Tracheal epithelial cell (primary cell): Measurements from ENCODE around the gene IL11. TPM values are rescaled to one million over a fixed set of nuclear protein-coding genes. Genes with fewer than 3 reads are reported as not detected.

Experiments
- total RNA-seq: library from RNA; depleted of rRNA; stranded (reverse); fragments of >200 nt; gene quantifications from 2 replicates; pipeline ENCODE4 v1.2.1, GENCODE V29; 2014

The IL11 gene
- total RNA-seq: 1.7 and 15.9 TPM in 2 replicates

GRCh38 chr19:55370305-55370988 lies at the start of gene IL11:
Gene IL11, minus strand, starts transcription at chr19:55370463. Its CDS starts 153 bp downstream, at chr19:55370310.

GRCh38 chr19:55407550-55407799 lies 37.2 kb upstream of the IL11 start, which contains the start of gene UBE2S:
Gene UBE2S, minus strand, starts transcription at chr19:55407788. Its CDS starts 199 bp downstream, at chr19:55407589.

GRCh38 chr19:55385724-55386492 lies 15.6 kb upstream of the IL11 start, which contains the start of gene RPL28:
Gene RPL28, plus strand, starts transcription at chr19:55385932. Its CDS starts 426 bp downstream, at chr19:55386358.

GRCh38 chr19:55384131-55384919 lies 14.1 kb upstream of the IL11 start, which contains the start of gene TMEM238:
Gene TMEM238, minus strand, starts transcription at chr19:55384292. Its CDS starts 33 bp downstream, at chr19:55384259.

GRCh38 chr19:55376241-55376933 lies 6.1 kb upstream of the IL11 start, which contains the start of gene TMEM190:
Gene TMEM190, plus strand, starts transcription at chr19:55376826. Its CDS starts 28 bp downstream, at chr19:55376854.

GRCh38 chr19:55362990-55363716 lies 7.1 kb downstream of the IL11 start, which contains the start of gene GARIN5B:
Gene GARIN5B, minus strand, starts transcription at chr19:55363260. Its CDS starts 194 bp downstream, at chr19:55363066.

GRCh38 chr19:55354698-55355212 lies 15.5 kb downstream of the IL11 start, which contains the start of gene COX6B2:
Gene COX6B2, minus strand, starts transcription at chr19:55354719. Its CDS starts 198 bp downstream, at chr19:55354521.

GRCh38 chr19:55339105-55339888 lies 31.0 kb downstream of the IL11 start, which contains the start of gene KMT5C:
Gene KMT5C, plus strand, starts transcription at chr19:55339876. Its CDS starts 2,061 bp downstream, at chr19:55341937.

GRCh38 chr19:55325172-55325571 lies 45.1 kb downstream of the IL11 start, which contains the start of gene TMEM150B:
Gene TMEM150B, minus strand, starts transcription at chr19:55325341. Its CDS starts 4,305 bp downstream, at chr19:55321036.

Other genes starting within 250 kb of the IL11 start
- 79.9 and 106 TPM in 2 replicates for gene TNNT1, start 221.3 kb downstream of the IL11 start, total RNA-seq
- 0.72 and 2.1 TPM in 2 replicates for gene TNNI3, start 212.7 kb downstream of the IL11 start, total RNA-seq
- gene DNAAF3, start 203.8 kb downstream of the IL11 start, total RNA-seq: 1.2 and 1.5 TPM in 2 replicates
- gene SYT5, start 190.2 kb downstream of the IL11 start, total RNA-seq: 0.72 and 1.3 TPM in 2 replicates
- 1.7 and 3.0 TPM in 2 replicates for gene PTPRH, start 161.0 kb downstream of the IL11 start, total RNA-seq
- gene TMEM86B, start 141.7 kb downstream of the IL11 start, total RNA-seq: 0.21 and 0.24 TPM in 2 replicates
- gene PPP6R1, start 111.4 kb downstream of the IL11 start, total RNA-seq: 17.9 and 22.7 TPM in 2 replicates
- gene HSPBP1, start 90.4 kb downstream of the IL11 start, total RNA-seq: 37.1 and 43.1 TPM in 2 replicates
- gene BRSK1, start 86.5 kb downstream of the IL11 start, total RNA-seq: 0.21 and 0.48 TPM in 2 replicates
- not detected in 2 replicates for gene TMEM150B, start 45.1 kb downstream of the IL11 start, total RNA-seq
- 6.4 and 10.6 TPM in 2 replicates for gene KMT5C, start 30.6 kb downstream of the IL11 start, total RNA-seq
- 0.64 TPM in 1 of 2 replicates, not detected in the other for gene COX6B2, start 15.7 kb downstream of the IL11 start, total RNA-seq
- not detected in 2 replicates for gene GARIN5B, start 7.2 kb downstream of the IL11 start, total RNA-seq
- gene TMEM190, start 6.4 kb upstream of the IL11 start, total RNA-seq: 0.96 TPM in 1 of 2 replicates, not detected in the other
- gene TMEM238, start 13.8 kb upstream of the IL11 start, total RNA-seq: 9.6 and 24.3 TPM in 2 replicates
- 142 and 275 TPM in 2 replicates for gene RPL28, start 15.5 kb upstream of the IL11 start, total RNA-seq
- gene UBE2S, start 37.3 kb upstream of the IL11 start, total RNA-seq: 18.5 and 42.2 TPM in 2 replicates
- not detected in 2 replicates for gene SHISA7, start 72.8 kb upstream of the IL11 start, total RNA-seq
- 49.2 and 88.9 TPM in 2 replicates for gene ISOC2, start 91.2 kb upstream of the IL11 start, total RNA-seq
- not detected in 2 replicates for gene C19orf85, start 94.3 kb upstream of the IL11 start, total RNA-seq
- 0.48 and 1.1 TPM in 2 replicates for gene ZNF628, start 106.2 kb upstream of the IL11 start, total RNA-seq
- gene NAT14, start 114.7 kb upstream of the IL11 start, total RNA-seq: 7.9 and 11.1 TPM in 2 replicates
- 0.24 TPM in 1 of 2 replicates, not detected in the other for gene SSC5D, start 118.0 kb upstream of the IL11 start, total RNA-seq
- 0.72 TPM in 1 of 2 replicates, not detected in the other for gene SBK2, start 166.7 kb upstream of the IL11 start, total RNA-seq
- not detected in 2 replicates for gene SBK3, start 175.1 kb upstream of the IL11 start, total RNA-seq
- 3.8 and 5.5 TPM in 2 replicates for gene ZNF579, start 210.4 kb upstream of the IL11 start, total RNA-seq
- 2.7 and 9.0 TPM in 2 replicates for gene FIZ1, start 229.1 kb upstream of the IL11 start, total RNA-seq
- 13.0 and 33.0 TPM in 2 replicates for gene ZNF524, start 229.8 kb upstream of the IL11 start, total RNA-seq
- 1.4 and 2.1 TPM in 2 replicates for gene ZNF865, start 235.2 kb upstream of the IL11 start, total RNA-seq